Measurements from ENCODE around the gene FAM78A.
"Not testable (repeated sequence)": the region's sequence is repeated elsewhere in the genome, so short reads cannot be mapped to it uniquely, and the experiment has no call there.

FAM78A gene

DNA sequence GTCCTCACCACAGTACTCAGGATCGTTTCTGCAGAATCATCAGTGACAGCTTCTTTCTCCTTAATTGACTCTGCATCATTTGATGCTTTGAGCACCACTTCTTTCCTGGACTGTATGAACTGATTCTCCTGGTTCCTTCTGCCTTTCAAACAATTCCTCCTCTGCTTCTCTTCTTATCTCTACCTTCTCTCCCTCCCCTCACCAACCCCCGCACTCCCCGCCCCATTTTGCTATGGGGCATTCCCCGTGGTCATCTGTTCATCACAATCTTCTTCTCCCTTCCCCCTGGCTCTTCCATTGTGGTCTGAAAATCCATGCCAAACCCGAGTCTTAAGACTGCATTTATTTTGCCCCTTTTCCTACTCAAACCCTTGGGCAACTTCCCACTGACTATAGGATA, 57.9 kb downstream of the FAM78A start:
- no peak for DNase-seq
- no peaks in the 10 kb centered on the region for H3K27me3 ChIP-seq (replicated peaks)
- no peak overlapping the region for H3K27ac ChIP-seq
- in situ Hi-C loops (cut with HindIII; ENCODE audit: low pct_ligation_motif_present, low sequenced_read_pairs), result no loop called here
- TF ChIP-seq, protein P1, sequence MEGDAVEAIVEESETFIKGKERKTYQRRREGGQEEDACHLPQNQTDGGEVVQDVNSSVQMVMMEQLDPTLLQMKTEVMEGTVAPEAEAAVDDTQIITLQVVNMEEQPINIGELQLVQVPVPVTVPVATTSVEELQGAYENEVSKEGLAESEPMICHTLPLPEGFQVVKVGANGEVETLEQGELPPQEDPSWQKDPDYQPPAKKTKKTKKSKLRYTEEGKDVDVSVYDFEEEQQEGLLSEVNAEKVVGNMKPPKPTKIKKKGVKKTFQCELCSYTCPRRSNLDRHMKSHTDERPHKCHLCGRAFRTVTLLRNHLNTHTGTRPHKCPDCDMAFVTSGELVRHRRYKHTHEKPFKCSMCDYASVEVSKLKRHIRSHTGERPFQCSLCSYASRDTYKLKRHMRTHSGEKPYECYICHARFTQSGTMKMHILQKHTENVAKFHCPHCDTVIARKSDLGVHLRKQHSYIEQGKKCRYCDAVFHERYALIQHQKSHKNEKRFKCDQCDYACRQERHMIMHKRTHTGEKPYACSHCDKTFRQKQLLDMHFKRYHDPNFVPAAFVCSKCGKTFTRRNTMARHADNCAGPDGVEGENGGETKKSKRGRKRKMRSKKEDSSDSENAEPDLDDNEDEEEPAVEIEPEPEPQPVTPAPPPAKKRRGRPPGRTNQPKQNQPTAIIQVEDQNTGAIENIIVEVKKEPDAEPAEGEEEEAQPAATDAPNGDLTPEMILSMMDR (IDR thresholded peaks at IDR 0.05; ENCODE audit: low read depth, low read length, missing control alignments), result no peak
- peaks cover 18% of the 10 kb centered on the region for H3K36me3 ChIP-seq (replicated peaks)
- no peak overlapping the region for H3K4me3 ChIP-seq (ENCODE audit: low read depth, low read length)

DNA sequence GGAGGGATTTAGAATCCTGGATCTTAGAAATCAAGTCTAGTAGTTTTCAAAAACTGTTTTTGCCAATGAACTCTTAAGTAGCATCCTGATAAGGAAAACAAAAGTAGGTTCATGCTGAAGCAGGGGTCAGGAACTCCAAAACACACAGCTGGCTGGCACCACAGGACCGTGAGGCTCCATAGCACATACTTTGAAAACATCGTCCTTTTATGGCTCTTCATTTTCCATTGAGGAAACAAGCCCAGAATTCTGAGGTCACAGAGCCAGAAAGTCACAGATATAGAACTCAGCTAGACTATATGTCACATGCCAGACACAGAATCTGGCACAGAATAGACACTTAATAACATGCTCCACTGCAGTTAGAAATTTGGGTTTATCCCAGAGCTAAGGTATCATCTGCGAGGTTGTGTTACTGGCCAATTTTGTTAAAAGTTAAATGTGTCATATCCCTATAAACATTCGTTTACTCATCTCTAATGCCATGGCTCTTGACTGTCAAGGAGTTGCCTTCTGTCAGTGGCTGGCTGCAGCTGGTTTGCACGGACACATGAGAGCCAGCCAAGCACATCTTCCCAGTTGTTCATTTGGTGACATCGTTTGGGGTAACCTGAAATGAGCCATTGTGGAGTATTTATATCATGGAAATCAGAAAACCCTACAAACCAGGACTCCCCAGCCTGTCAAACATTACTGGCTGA, 58.8 kb downstream of the FAM78A start:
- Histone ChIP-seq H3K27me3 (replicated peaks) (no peaks in the 10 kb centered on the region), H3K27ac (no peak overlapping the region), H3K36me3 (replicated peaks) (peaks cover 18% of the 10 kb centered on the region), H3K4me3 (ENCODE audit: low read depth, low read length) (no peak overlapping the region)
- no peak for DNase-seq
- TF ChIP-seq, protein P1 (IDR thresholded peaks at IDR 0.05; ENCODE audit: low read depth, low read length, missing control alignments), result no peak
- in situ Hi-C loops (cut with HindIII; ENCODE audit: low pct_ligation_motif_present, low sequenced_read_pairs), result no loop called here

DNA sequence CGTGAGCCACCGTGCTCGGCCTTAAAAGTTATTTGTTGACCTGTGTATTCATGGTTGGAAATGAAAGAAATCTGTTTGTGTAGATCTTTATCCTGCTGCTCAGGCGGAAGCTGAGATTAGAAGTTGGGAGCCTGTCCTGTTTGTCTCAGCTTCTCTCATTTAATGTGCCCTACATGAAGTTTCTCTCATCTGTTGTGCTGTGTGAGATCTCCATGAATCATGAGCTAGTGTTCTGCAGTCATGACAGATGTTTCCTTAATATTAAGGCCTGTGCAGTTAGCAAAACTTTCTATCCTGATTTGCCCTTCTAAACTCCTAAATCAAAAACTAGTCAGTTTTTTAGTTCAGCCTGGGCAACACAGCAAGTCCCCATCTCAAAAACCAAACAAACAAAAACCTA, 59.5 kb downstream of the FAM78A start:
- Histone ChIP-seq H3K27me3 (replicated peaks) (no peaks in the 10 kb centered on the region), H3K27ac (no peak overlapping the region), H3K4me3 (ENCODE audit: low read depth, low read length) (no peak overlapping the region), H3K36me3 (replicated peaks) (peaks cover 19% of the 10 kb centered on the region)
- in situ Hi-C loops (cut with HindIII; ENCODE audit: low pct_ligation_motif_present, low sequenced_read_pairs), result no loop called here
- TF ChIP-seq, protein P1 (IDR thresholded peaks at IDR 0.05; ENCODE audit: low read depth, low read length, missing control alignments), result no peak
- DNase-seq, result no peak

DNA sequence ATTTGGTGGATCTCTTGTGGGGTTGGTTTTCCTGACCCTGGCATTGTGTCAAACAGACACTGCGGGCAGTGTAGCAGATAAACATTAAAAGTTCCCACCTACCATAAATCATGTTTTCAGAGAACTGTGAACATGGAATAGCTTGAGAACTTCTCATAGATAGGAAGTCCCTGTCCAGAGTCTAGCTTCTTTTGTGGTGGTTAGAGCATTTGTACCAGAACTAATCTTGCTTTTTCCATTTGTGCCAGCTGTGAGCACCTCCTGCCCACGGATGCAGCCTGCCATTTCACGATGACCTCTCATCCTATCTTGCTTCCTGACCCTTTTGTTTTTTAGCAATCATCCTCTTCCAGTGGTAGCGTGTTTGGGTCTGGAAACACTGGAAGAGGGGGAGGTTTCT, 61.4 kb downstream of the FAM78A start:
- no peak for DNase-seq
- TF ChIP-seq, protein P1 (IDR thresholded peaks at IDR 0.05; ENCODE audit: low read depth, low read length, missing control alignments), result no peak
- H3K4me3 ChIP-seq (ENCODE audit: low read depth, low read length), result no peak overlapping the region
- H3K27ac ChIP-seq, result no peak overlapping the region
- in situ Hi-C loops (cut with HindIII; ENCODE audit: low pct_ligation_motif_present, low sequenced_read_pairs), result no loop called here
- no peaks in the 10 kb centered on the region for H3K27me3 ChIP-seq (replicated peaks)
- peaks cover 14% of the 10 kb centered on the region for H3K36me3 ChIP-seq (replicated peaks)

DNA sequence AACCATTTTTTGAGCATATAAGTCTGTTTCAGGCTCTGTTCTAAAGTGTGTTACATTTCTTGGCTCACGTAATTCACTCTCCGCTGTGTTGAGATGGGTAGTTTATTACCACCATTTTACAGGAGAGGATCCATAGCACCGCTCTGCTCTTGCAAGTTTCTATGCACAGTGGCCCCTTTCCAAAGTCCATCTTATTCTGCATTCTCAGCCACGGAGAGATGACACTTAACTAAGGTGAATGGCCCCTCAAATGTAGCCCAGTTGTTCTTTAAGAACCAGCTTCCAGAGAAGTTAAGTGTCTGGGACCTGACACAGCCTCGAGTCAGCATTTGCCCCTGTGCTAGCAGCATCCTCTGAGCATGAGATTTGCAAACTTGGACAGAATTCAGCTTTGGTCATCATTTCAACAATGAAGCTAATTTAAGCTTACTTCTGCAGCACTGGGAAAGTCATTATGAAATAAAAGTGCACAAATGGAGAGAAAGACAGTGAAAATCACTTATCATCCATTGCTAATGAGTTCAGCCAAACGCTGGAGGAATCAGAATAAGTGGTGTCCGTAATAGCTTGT, 61.9 kb downstream of the FAM78A start:
- TF ChIP-seq, protein P1 (IDR thresholded peaks at IDR 0.05; ENCODE audit: low read depth, low read length, missing control alignments), result no peak
- Histone ChIP-seq H3K27me3 (replicated peaks) (no peaks in the 10 kb centered on the region), H3K27ac (no peak overlapping the region), H3K36me3 (replicated peaks) (peaks cover 17% of the 10 kb centered on the region), H3K4me3 (ENCODE audit: low read depth, low read length) (no peak overlapping the region)
- no peak for DNase-seq
- in situ Hi-C loops (cut with HindIII; ENCODE audit: low pct_ligation_motif_present, low sequenced_read_pairs), result no loop called here

DNA sequence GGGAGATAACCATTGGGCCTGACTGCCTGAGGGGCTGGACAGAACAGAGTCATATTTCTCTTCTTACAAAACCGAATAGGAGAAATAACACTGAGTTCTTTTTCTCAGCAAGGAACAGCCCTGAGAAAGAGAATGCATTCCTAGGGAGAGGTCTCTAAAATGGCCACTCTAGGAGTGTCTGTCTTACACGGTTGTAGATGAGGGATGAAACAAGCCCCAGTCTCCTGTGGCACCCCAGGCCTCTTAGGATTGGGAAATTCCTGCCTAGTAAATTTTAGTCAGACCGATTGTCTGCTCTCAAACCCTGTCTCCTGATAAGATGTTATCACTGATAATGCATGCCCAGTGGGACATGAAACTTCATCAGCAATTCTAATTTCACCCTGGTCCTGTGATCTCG, 64.4 kb downstream of the FAM78A start:
- DNase-seq; in situ Hi-C loops (cut with HindIII; ENCODE audit: low pct_ligation_motif_present, low sequenced_read_pairs): not testable (repeated sequence)

More for the DNA sequence above, 64.4 kb downstream of the FAM78A start:
- not testable (repeated sequence) for H3K27me3 ChIP-seq (replicated peaks); H3K27ac ChIP-seq; H3K4me3 ChIP-seq (ENCODE audit: low read depth, low read length)
- peaks cover 28% of the 10 kb centered on the region for H3K36me3 ChIP-seq (replicated peaks)
